RWPE1 (cell line): ENCODE measurements around the gene TOLLIP.

ENCODE experiments used
- CTCF ChIA-PET: fragments of 350-600 bp; sonication (Branson Sonifier 250); formaldehyde crosslinking; extraction: SDS; loops from one replicate; lab custom pipeline; 2021; lab: Yijun Ruan, JAX
- POLR2A ChIA-PET: fragments of 400-600 bp; formaldehyde crosslinking; extraction: SDS; loops from one replicate; lab custom pipeline; 2020; ENCODE audit warnings: antibody characterized with exemption; ENCODE audit not compliant: low non-redundant PET; lab: Yijun Ruan, JAX
- DNase-seq: peaks from one replicate; pipeline ENCODE4 v3.0.0; 2012; ENCODE audit warnings: low spot score
- H3K27ac ChIP-seq: fragments of 450-650 bp; 2 replicates; pipeline ENCODE4 v1.5.1; 2017
- TF ChIP-seq, protein P1 (sequence below): fragments of 450-650 bp; conservative IDR thresholded peaks from 2 replicates; pipeline ENCODE4 v1.5.1; 2017; ENCODE audit warnings: low read depth, mild to moderate bottlenecking

TOLLIP gene

DNA sequence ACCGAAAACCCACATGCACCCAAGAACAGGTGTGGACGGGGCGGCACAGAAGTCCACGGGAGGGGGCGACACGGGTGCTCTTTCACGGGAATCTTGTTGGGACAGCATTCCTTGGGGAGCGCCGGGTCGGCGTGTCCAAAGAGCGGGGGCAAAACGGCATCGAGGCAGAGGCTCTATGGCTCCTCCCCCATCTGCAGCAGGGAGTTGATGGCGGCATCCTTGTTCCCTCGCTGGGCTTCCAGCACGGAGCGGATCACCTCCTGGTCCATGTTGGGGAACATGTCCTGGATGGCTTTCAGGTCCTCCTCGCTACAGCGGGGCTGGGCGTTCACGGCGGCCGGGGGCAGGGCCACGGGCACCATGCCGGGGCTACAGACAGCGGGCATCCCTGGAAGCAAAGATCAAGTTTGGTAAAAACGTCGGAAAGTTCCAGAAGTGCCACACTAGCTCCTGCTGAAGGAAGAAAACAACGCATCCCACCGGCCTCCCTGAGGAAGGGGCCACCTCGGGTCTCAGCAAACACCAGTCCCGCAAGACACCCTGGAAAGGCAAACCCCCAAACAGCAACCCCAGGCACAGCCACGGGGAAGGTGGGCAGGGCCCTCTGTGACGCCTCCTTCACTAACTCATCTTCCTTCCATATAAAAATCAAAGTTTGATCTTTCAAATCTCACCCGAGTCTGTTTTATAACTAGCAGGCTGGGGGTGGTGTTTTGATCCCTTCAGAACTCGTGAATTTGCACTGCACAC is 32.4 kb downstream of the TOLLIP start:
- no peak overlapping the region for H3K27ac ChIP-seq
- ChIA-PET POLR2A (no interaction called here), CTCF (no interaction called here)
- TF ChIP-seq, protein P1, sequence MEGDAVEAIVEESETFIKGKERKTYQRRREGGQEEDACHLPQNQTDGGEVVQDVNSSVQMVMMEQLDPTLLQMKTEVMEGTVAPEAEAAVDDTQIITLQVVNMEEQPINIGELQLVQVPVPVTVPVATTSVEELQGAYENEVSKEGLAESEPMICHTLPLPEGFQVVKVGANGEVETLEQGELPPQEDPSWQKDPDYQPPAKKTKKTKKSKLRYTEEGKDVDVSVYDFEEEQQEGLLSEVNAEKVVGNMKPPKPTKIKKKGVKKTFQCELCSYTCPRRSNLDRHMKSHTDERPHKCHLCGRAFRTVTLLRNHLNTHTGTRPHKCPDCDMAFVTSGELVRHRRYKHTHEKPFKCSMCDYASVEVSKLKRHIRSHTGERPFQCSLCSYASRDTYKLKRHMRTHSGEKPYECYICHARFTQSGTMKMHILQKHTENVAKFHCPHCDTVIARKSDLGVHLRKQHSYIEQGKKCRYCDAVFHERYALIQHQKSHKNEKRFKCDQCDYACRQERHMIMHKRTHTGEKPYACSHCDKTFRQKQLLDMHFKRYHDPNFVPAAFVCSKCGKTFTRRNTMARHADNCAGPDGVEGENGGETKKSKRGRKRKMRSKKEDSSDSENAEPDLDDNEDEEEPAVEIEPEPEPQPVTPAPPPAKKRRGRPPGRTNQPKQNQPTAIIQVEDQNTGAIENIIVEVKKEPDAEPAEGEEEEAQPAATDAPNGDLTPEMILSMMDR: no peak
- no peak for DNase-seq

DNA sequence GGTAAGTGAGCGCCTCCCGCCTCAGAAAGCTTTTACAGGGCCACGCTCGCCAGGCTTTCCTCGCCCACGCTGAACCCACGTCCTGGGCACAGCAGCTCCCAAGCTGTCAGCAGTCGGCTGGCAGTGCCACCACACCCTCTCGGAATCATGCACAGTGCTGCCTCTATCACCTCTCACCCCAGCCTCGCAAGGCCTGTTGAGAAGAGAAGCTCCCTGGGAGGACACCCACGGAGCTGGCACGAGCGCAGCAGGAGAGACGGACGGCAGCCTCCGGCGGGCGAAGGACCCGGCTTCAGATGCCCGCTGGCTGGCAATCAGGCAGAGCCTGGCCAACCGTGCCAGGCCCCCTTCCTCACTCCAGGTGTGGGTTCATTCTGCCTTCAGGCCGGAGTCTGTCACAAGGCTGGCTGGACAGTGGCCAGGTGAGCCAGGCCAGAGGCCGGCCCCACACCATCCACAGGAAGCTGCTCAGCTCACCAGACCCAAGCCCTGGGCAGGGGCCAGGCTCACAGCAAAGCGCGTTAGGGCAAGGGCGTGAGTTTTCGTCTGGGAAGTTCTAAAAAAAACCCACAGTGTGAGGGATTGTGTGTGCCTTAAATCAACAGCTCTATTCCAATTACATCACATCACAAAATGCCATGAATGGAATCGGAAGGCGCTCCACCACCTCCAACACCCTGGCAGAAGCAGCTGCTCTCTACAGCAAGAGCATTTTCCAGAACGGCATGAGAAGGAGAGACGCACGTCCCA is 33.2 kb downstream of the TOLLIP start:
- POLR2A ChIA-PET: no interaction called here
- TF ChIP-seq, protein P1: no peak
- H3K27ac ChIP-seq: peak overlapping the region; percentile 35
- DNase-seq: no peak
- CTCF ChIA-PET: interaction anchor here (0.6 kb wide), 1 partner anchor 166 kb away, joined by 3 read pairs; no protein-coding TSS in a partner anchor

DNA sequence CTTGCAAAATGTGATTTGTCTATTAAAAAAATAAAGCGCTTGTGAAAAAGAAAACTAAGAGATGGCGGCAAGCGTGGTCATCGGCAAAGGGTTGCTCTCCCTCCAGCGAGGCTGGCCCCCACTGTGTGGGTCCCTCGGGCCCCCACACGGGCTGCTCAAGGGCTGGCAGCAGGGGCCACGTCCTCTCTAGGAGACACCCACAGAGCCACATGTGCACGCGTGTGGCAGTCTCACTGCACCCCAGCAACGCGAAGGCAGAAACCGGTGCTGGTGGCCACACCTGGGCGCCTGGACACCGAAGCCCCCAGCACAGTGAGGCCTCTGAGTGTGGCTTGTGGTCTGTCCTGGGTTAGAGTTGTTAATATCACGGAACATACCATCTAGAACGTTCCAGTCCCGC is 34.4 kb downstream of the TOLLIP start:
- DNase-seq: no peak
- no peak overlapping the region for H3K27ac ChIP-seq
- ChIA-PET CTCF (no interaction called here), POLR2A (no interaction called here)
- TF ChIP-seq, protein P1: no peak

DNA sequence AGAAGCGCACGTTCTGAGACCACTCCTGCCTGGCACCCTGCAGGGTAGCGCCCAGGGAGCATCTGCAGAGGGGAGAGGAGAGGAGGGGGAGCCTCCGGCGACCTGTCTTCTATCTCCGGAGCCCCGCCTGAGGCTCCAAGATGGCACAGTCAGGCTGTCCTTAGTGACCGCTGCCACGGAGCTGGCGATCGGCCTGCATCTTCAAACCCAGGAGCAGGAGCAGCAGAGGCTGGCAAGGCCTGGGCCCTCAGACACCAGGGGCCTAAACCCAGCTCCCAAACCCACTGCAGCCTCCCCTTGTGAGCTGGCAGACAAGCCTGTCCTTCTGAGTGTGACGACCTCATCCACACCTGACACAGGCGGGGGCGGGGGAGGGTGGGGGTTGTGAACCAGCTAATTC is 34.9 kb downstream of the TOLLIP start:
- CTCF ChIA-PET: no interaction called here
- DNase-seq: no peak
- H3K27ac ChIP-seq: no peak overlapping the region
- POLR2A ChIA-PET: no interaction called here
- TF ChIP-seq, protein P1: no peak

DNA sequence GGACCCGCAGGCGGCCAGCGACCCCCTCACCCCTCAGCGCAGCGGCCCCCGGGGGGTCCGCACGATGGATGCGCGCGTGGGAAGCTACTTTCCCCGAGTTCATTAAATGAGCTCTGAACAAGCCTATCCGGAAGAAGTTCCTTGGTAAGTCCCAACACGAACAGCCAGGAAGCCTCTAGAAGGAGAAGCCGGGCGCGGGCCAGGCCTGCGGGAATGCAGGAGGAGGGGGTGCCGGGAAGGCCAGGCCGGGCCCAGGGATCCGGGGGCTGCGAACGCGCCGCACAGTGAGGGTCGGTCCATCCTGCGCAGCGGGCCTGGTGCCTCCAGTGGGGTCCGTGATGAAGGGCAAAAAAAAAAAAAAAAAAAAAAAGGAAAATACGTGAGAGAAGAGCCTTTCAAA is 36.9 kb downstream of the TOLLIP start:
- ChIA-PET POLR2A (no interaction called here), CTCF (no interaction called here)

DNA sequence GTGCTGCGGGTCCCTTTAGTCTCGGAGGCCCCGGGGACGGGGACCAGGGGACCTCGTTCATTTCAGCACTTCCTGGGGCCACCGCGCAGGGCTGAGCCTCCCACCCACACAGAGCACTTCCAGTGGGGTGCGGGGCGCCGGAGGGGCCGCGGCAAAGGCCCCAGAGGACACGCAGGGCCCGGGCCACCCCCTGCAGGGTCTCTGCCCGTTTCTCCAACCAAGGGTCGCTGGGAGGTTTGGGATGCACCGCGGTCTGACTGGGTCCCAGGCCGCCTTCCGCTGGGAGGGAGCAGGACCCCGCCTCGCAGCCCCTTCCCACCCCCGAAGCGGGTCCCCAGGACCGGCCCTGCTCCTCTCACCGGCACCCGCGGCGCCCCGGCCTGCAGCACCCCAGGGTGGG is 37.5 kb downstream of the TOLLIP start:
- no peak overlapping the region for H3K27ac ChIP-seq
- DNase-seq: no peak
- POLR2A ChIA-PET: no interaction called here
- TF ChIP-seq, protein P1: no peak
- CTCF ChIA-PET: no interaction called here

More for the DNA sequence above, 36.9 kb downstream of the TOLLIP start:
- H3K27ac ChIP-seq: no peak overlapping the region
- TF ChIP-seq, protein P1: no peak
- no peak for DNase-seq
